Measurements from ENCODE around the gene RHAG. TPM values are rescaled to one million over a fixed set of nuclear protein-coding genes. Genes with fewer than 3 reads are reported as not detected.

The RHAG gene
- total RNA-seq, 4 donors from 2014 or later = not detected

DNA sequence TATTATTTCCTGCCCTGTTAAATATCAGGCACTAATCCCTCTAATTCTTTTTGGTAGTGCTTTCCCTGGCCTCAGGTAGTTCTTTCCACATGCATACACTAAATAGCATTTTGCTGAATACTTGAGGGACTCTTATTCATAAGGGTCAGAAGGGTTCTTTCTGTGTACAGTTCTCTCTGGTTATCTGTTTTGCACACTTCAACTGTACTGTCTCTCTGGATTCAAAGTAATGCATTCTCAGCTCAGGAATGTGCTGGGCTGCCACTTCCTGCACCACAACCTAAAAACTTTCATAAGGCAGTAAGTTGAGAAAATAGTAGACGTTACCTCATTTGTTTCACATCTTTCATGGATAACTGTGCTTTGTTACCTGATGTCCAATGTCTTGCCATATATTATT, 54.1 kb downstream of the RHAG start:
- intact Hi-C loops (cut with DNase I; ENCODE audit: low total_unique reads) = no loop called here
- TF ChIP-seq CTCF (IDR thresholded peaks at IDR 0.05) = no peak
- 73 to 77% methylated on average over 1 of the region's 1 CpG for WGBS, 2 donors
- H3K4me3 ChIP-seq (ENCODE audit: low read depth, poor library complexity, severe bottlenecking) = no peak overlapping the region
- no peak for DNase-seq (ENCODE audit: low spot score in 2 of 2)

GRCh38 chr6:49579649-49580048, 57.0 kb downstream of the RHAG start:
- DNase-seq (ENCODE audit: low spot score in 2 of 2) = no peak
- intact Hi-C loops (cut with DNase I; ENCODE audit: low total_unique reads) = no loop called here
- TF ChIP-seq POLR2A (IDR thresholded peaks at IDR 0.05) (no peak), CTCF (IDR thresholded peaks at IDR 0.05) (no peak)
- H3K4me3 ChIP-seq (ENCODE audit: low read depth, poor library complexity, severe bottlenecking) = no peak overlapping the region

DNA sequence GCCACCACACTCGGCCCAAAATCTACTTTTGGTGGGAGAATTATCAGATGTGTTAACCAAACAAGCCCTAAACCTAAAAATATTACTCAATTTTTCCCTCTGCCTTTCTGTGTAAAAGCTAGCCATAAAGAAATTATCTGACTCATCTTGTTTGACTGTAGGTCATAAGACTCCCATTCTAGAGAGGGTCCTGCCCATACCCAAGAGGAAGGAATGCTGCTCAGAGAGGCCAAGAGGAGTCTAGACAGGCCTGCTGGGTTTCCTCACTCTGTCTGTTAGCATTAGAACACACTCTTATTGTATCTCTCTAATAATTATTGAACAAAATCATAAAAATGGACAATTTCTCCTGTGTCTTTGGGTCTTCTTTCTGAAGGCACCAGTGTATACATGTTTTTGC, 60.0 kb downstream of the RHAG start:
- no peak overlapping the region for H3K4me3 ChIP-seq (ENCODE audit: low read depth, poor library complexity, severe bottlenecking)
- DNase-seq (ENCODE audit: low spot score in 2 of 2) = no peak
- 92 to 100% methylated on average over 1 of the region's 1 CpG for WGBS, 2 donors
- TF ChIP-seq POLR2A (IDR thresholded peaks at IDR 0.05) (no peak), CTCF (IDR thresholded peaks at IDR 0.05) (no peak)
- intact Hi-C loops (cut with DNase I; ENCODE audit: low total_unique reads) = no loop called here

GRCh38 chr6:49570474-49571079, 66.1 kb downstream of the RHAG start:
- intact Hi-C loops (cut with DNase I; ENCODE audit: low total_unique reads) = no loop called here
- no peak for DNase-seq (ENCODE audit: low spot score in 2 of 2)
- WGBS, 2 donors = 62% methylated on average over 6 of the region's 6 CpGs
- TF ChIP-seq CTCF (IDR thresholded peaks at IDR 0.05) (no peak), POLR2A (IDR thresholded peaks at IDR 0.05) (no peak)
- H3K4me3 ChIP-seq (ENCODE audit: low read depth, poor library complexity, severe bottlenecking) = no peak overlapping the region

- H3K4me3 ChIP-seq (ENCODE audit: low read depth, poor library complexity, severe bottlenecking) = no peak overlapping the region
- intact Hi-C loops (cut with DNase I; ENCODE audit: low total_unique reads) = no loop called here
- no peak for TF ChIP-seq POLR2A (IDR thresholded peaks at IDR 0.05)
- no peak for TF ChIP-seq CTCF (IDR thresholded peaks at IDR 0.05)
- WGBS, 2 donors = 71 to 80% methylated on average over 10 of the region's 10 CpGs
- no peak for DNase-seq (ENCODE audit: low spot score in 2 of 2)
Measured at GRCh38 chr6:49565855-49566254, 70.8 kb downstream of the RHAG start.

DNA sequence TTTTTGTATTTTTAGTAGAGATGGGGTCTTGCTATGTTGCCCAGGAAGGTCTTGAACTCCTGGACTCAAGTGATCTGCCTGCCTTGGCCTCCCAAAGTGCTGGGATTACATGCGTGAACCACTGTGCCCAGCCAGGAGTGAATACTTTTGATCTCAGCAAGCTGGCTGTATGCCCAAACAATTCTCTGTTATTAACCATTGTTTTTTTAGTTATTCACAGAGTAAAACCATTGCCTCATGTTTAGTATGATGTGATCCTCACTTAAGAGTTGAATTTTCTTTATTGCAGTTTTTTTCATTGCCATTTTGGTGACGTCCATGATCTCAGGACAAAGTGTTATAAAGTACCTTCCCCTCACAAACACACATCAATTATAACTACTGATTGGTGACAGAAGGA, 71.4 kb downstream of the RHAG start:
- TF ChIP-seq CTCF (IDR thresholded peaks at IDR 0.05) (no peak), POLR2A (IDR thresholded peaks at IDR 0.05) (no peak)
- intact Hi-C loops (cut with DNase I; ENCODE audit: low total_unique reads) = no loop called here
- H3K4me3 ChIP-seq (ENCODE audit: low read depth, poor library complexity, severe bottlenecking) = no peak overlapping the region
- no peak for DNase-seq (ENCODE audit: low spot score in 2 of 2)
- 38 to 39% methylated on average over 2 of the region's 2 CpGs for WGBS, 2 donors

Measured in lower leg skin (tissue), 4 donors.